Mesothelial cell of epicardium (in vitro differentiated cells): ENCODE results near the gene EVX1. TPM values are rescaled to one million over a fixed set of nuclear protein-coding genes. Genes with fewer than 3 reads are reported as not detected.

Source experiments
- DNase-seq, 2 experiments: peaks; one replicate each; pipeline ENCODE4 v3.0.0; 2021; ENCODE audit warnings: low spot score in 2 of 2; ENCODE audit not compliant: unreplicated experiment in 2 of 2
- H3K27ac Mint-ChIP-seq: 2 replicates; pipeline ENCODE4 v1.8.0; 2021; ENCODE audit warnings: mixed read lengths
- H3K27me3 Mint-ChIP-seq: 2 replicates; pipeline ENCODE4 v1.8.0; 2021; ENCODE audit warnings: low read depth, mixed read lengths
- H3K36me3 Mint-ChIP-seq: 2 replicates; pipeline ENCODE4 v1.8.0; 2021; ENCODE audit warnings: mixed read lengths
- H3K4me1 Mint-ChIP-seq: 2 replicates; pipeline ENCODE4 v1.8.0; 2021; ENCODE audit warnings: mixed read lengths
- H3K4me3 Mint-ChIP-seq: 2 replicates; pipeline ENCODE4 v1.8.0; 2021; ENCODE audit warnings: mild to moderate bottlenecking, moderate library complexity, mixed read lengths
- H3K9me3 Mint-ChIP-seq: 2 replicates; pipeline ENCODE4 v1.8.0; 2021; ENCODE audit warnings: mixed read lengths
- total RNA-seq: library from RNA; stranded (reverse); gene quantifications from 3 replicates; pipeline ENCODE4 v1.2.1, GENCODE V29; 2021
- TF ChIP-seq, protein P1 (sequence below): fragments of 200-600 bp; sonication (generic); IDR thresholded peaks from one replicate; pipeline ENCODE4 v1.5.0; 2021; ENCODE audit warnings: antibody characterized with exemption; ENCODE audit not compliant: unreplicated experiment

The EVX1 gene
- total RNA-seq, 1 donor from 2014 or later, result 1.4 TPM

- no peaks in the 10 kb centered on the region for H3K36me3 Mint-ChIP-seq
- no peak for DNase-seq
Measured at GRCh38 chr7:27213433-27214238, 29.0 kb upstream of the EVX1 start.

DNA sequence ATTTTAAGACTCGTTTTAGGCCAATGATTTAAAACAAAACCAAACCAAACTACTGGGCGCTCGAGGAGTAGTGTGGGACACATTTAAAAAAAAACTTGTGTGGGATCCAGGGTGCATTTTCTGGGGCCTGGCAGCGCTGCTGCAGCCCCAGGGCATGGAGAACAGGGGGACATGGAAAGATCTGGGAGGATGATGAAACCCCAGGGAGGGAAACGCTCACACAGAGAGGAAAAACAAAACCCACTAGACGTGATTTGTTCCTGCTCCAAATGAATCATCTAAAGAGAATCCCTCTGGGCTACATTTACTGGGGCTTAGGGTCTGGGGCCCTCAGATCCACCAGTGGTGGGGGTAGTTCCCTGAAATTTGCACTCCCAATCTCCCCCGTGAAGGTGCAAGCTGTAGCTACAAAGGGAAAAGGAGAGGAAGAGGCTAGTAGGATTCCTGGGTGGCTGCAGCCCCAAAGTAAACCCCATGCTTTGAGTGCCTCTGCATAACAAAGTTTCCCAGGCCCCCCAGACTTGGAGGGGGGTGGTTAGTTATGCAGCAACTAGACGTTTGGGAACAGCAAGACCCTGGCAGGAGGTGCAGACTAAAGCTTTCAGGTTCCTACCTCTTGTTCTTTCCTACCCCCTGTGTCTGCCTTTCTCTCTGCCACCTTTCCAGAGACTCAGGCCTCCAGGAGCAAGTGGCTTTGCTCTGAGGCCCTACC is 28.2 kb upstream of the EVX1 start:
- Mint-ChIP-seq H3K4me3 (no peak overlapping the region), H3K36me3 (no peaks in the 10 kb centered on the region), H3K27me3 (peaks cover 93% of the 10 kb centered on the region), H3K4me1 (peaks cover 22% of the 10 kb centered on the region), H3K27ac (no peak overlapping the region), H3K9me3 (no peaks in the 10 kb centered on the region)
- TF ChIP-seq, protein P1, sequence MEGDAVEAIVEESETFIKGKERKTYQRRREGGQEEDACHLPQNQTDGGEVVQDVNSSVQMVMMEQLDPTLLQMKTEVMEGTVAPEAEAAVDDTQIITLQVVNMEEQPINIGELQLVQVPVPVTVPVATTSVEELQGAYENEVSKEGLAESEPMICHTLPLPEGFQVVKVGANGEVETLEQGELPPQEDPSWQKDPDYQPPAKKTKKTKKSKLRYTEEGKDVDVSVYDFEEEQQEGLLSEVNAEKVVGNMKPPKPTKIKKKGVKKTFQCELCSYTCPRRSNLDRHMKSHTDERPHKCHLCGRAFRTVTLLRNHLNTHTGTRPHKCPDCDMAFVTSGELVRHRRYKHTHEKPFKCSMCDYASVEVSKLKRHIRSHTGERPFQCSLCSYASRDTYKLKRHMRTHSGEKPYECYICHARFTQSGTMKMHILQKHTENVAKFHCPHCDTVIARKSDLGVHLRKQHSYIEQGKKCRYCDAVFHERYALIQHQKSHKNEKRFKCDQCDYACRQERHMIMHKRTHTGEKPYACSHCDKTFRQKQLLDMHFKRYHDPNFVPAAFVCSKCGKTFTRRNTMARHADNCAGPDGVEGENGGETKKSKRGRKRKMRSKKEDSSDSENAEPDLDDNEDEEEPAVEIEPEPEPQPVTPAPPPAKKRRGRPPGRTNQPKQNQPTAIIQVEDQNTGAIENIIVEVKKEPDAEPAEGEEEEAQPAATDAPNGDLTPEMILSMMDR, result no peak
- no peak for DNase-seq

More at GRCh38 chr7:27213433-27214238, 29.0 kb upstream of the EVX1 start:
- Mint-ChIP-seq H3K4me1 (peaks cover 22% of the 10 kb centered on the region), H3K27ac (no peak overlapping the region), H3K9me3 (no peaks in the 10 kb centered on the region), H3K27me3 (peaks cover 95% of the 10 kb centered on the region), H3K4me3 (no peak overlapping the region)
- TF ChIP-seq, protein P1, result no peak

DNA sequence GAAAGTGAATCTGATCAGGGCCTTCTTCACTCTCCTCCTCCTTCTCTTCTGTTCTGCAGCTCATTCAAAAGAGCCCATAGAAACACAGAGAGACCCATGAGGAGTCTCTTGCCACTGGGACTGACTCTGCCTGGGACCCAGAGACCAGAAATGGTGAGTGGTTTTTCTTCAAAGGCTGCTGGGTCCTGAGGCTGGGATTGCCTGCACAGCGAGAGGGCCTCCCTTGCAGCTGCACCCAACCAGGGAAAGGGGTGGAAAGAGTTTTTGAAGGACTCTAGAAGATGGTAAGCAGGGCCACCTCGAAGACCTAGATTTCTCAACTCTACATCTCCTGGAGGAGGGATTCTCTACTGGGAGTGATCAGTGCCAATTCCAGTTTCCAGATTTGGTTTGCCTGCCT is 27.2 kb upstream of the EVX1 start:
- H3K4me3 Mint-ChIP-seq, result no peak overlapping the region
- peaks cover 20% of the 10 kb centered on the region for H3K4me1 Mint-ChIP-seq
- TF ChIP-seq, protein P1, result no peak
- H3K9me3 Mint-ChIP-seq, result no peaks in the 10 kb centered on the region
- no peak for DNase-seq
- H3K27ac Mint-ChIP-seq, result no peak overlapping the region
- no peaks in the 10 kb centered on the region for H3K36me3 Mint-ChIP-seq
- peaks cover 91% of the 10 kb centered on the region for H3K27me3 Mint-ChIP-seq

GRCh38 chr7:27217951-27218350 is 24.7 kb upstream of the EVX1 start:
- Mint-ChIP-seq H3K4me1 (peaks cover 8% of the 10 kb centered on the region), H3K27ac (no peak overlapping the region), H3K27me3 (peaks cover 89% of the 10 kb centered on the region), H3K4me3 (no peak overlapping the region), H3K36me3 (no peaks in the 10 kb centered on the region), H3K9me3 (no peaks in the 10 kb centered on the region)
- TF ChIP-seq, protein P1, result no peak
- DNase-seq, result no peak

GRCh38 chr7:27219821-27220220 is 22.8 kb upstream of the EVX1 start:
- Mint-ChIP-seq H3K4me3 (no peak overlapping the region), H3K27ac (no peak overlapping the region), H3K27me3 (peaks cover 90% of the 10 kb centered on the region), H3K9me3 (no peaks in the 10 kb centered on the region), H3K36me3 (no peaks in the 10 kb centered on the region), H3K4me1 (peaks cover 5% of the 10 kb centered on the region)
- TF ChIP-seq, protein P1, result no peak
- DNase-seq, result no peak
